Nephron progenitor cell (in vitro differentiated cells): ENCODE measurements around the gene ROMO1.
A peak's percentile ranks its signal among the peaks of the same experiment; 100 is the strongest.

ENCODE experiments used
- DNase-seq: peaks from one replicate; pipeline ENCODE4 v3.0.0; 2021
- H3K27ac Mint-ChIP-seq: 2 replicates; pipeline ENCODE4 v1.8.0; 2021; ENCODE audit warnings: mild to moderate bottlenecking, moderate library complexity, mixed read lengths
- H3K27me3 Mint-ChIP-seq: 2 replicates; pipeline ENCODE4 v1.8.0; 2021; ENCODE audit warnings: mild to moderate bottlenecking, low read depth, mixed read lengths; ENCODE audit not compliant: poor library complexity
- H3K36me3 Mint-ChIP-seq: 2 replicates; pipeline ENCODE4 v1.8.0; 2021; ENCODE audit warnings: low read depth, mixed read lengths
- H3K4me1 Mint-ChIP-seq: 2 replicates; pipeline ENCODE4 v1.8.0; 2021; ENCODE audit warnings: mixed read lengths
- H3K4me3 Mint-ChIP-seq: 2 replicates; pipeline ENCODE4 v1.8.0; 2021; ENCODE audit warnings: mild to moderate bottlenecking, moderate library complexity, mixed read lengths
- H3K9me3 Mint-ChIP-seq: 2 replicates; pipeline ENCODE4 v1.8.0; 2021; ENCODE audit warnings: mild to moderate bottlenecking, moderate library complexity, mixed read lengths
- TF ChIP-seq, protein P1 (sequence below): fragments of 200-600 bp; sonication (generic); IDR thresholded peaks from 2 replicates; pipeline ENCODE4 v1.5.0; 2021; ENCODE audit warnings: antibody characterized with exemption

Gene ROMO1

GRCh38 chr20:35731862-35732643 lies 32.8 kb downstream of the ROMO1 start:
- Mint-ChIP-seq H3K27me3 (no peaks in the 10 kb centered on the region), H3K36me3 (peaks cover 66% of the 10 kb centered on the region), H3K4me3 (no peak overlapping the region), H3K27ac (peak overlapping the region; percentile 1), H3K9me3 (no peaks in the 10 kb centered on the region), H3K4me1 (peaks cover 11% of the 10 kb centered on the region)
- DNase-seq, result no peak
- TF ChIP-seq, protein P1, sequence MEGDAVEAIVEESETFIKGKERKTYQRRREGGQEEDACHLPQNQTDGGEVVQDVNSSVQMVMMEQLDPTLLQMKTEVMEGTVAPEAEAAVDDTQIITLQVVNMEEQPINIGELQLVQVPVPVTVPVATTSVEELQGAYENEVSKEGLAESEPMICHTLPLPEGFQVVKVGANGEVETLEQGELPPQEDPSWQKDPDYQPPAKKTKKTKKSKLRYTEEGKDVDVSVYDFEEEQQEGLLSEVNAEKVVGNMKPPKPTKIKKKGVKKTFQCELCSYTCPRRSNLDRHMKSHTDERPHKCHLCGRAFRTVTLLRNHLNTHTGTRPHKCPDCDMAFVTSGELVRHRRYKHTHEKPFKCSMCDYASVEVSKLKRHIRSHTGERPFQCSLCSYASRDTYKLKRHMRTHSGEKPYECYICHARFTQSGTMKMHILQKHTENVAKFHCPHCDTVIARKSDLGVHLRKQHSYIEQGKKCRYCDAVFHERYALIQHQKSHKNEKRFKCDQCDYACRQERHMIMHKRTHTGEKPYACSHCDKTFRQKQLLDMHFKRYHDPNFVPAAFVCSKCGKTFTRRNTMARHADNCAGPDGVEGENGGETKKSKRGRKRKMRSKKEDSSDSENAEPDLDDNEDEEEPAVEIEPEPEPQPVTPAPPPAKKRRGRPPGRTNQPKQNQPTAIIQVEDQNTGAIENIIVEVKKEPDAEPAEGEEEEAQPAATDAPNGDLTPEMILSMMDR, result no peak

DNA sequence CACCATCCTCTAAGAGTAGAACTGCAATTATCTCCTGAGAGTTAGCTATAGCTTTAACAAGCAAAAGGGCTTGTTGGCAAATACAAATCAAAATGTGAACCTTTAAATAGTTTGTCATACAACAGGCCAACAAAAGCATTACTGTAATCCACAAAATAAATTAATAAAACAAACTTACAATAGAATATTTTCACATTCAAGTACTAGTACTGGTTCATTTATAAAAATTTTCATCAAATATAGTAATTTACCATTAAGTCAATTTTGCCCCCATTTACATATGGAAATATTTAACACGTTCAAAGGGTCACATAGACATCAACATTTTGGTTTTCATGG lies 33.4 kb downstream of the ROMO1 start:
- Mint-ChIP-seq H3K27me3 (no peaks in the 10 kb centered on the region), H3K9me3 (no peaks in the 10 kb centered on the region), H3K4me1 (peaks cover 11% of the 10 kb centered on the region), H3K27ac (no peak overlapping the region), H3K4me3 (no peak overlapping the region), H3K36me3 (peaks cover 67% of the 10 kb centered on the region)
- TF ChIP-seq, protein P1, result no peak
- no peak for DNase-seq

GRCh38 chr20:35734374-35734773 lies 35.2 kb downstream of the ROMO1 start:
- TF ChIP-seq, protein P1, result no peak
- no peak overlapping the region for H3K4me3 Mint-ChIP-seq

GRCh38 chr20:35734777-35735649 lies 35.8 kb downstream of the ROMO1 start:
- H3K4me1 Mint-ChIP-seq, result peaks cover 28% of the 10 kb centered on the region
- H3K9me3 Mint-ChIP-seq, result no peaks in the 10 kb centered on the region
- H3K27ac Mint-ChIP-seq, result no peak overlapping the region
- peaks cover 81% of the 10 kb centered on the region for H3K36me3 Mint-ChIP-seq
- no peaks in the 10 kb centered on the region for H3K27me3 Mint-ChIP-seq
- no peak for DNase-seq
- TF ChIP-seq, protein P1, result no peak
- H3K4me3 Mint-ChIP-seq, result no peak overlapping the region

More at GRCh38 chr20:35734374-35734773, 35.2 kb downstream of the ROMO1 start:
- H3K9me3 Mint-ChIP-seq, result no peaks in the 10 kb centered on the region
- DNase-seq, result no peak
- no peaks in the 10 kb centered on the region for H3K27me3 Mint-ChIP-seq
- no peak overlapping the region for H3K27ac Mint-ChIP-seq
- peaks cover 81% of the 10 kb centered on the region for H3K36me3 Mint-ChIP-seq
- H3K4me1 Mint-ChIP-seq, result peaks cover 22% of the 10 kb centered on the region

DNA sequence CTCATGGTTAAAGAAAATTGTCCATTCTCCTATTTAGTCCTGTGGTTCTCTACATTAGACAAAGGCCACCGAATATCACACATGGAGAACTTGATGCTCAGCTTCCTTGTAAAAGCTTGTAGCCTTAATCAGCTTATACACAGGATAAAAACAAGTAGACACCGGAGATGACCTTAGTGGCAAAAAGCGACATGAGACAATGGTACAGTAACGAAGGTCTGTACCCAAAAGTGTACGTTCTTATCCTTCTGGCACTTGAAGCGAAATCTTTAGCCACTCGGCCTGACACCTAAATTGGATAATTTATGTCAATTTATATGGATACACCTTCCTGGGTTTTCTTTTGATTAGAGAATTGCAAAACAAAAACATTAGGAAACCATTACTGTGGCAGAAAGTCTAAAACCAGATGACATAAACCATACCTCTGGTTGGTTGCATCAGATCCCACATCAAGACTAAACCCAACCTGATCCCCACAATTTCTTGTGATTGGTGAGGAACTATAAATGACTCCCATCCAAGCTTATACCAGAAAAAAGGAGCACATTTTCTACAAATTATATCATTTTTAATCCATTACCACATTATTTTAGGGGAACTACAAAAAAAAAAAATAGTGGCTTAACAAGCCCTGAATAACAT lies 36.7 kb downstream of the ROMO1 start:
- H3K36me3 Mint-ChIP-seq, result peaks cover 82% of the 10 kb centered on the region
- no peaks in the 10 kb centered on the region for H3K9me3 Mint-ChIP-seq
- H3K27me3 Mint-ChIP-seq, result no peaks in the 10 kb centered on the region
- peak overlapping the region; percentile 7 for H3K4me3 Mint-ChIP-seq
- H3K27ac Mint-ChIP-seq, result no peak overlapping the region
- TF ChIP-seq, protein P1, result no peak
- H3K4me1 Mint-ChIP-seq, result peaks cover 36% of the 10 kb centered on the region
- DNase-seq, result no peak
